Neural progenitor cell (in vitro differentiated cells): ENCODE measurements around the gene APBA3. TPM values are rescaled to one million over a fixed set of nuclear protein-coding genes. Genes with fewer than 3 reads are reported as not detected.
A peak's percentile ranks its signal among the peaks of the same experiment; 100 is the strongest.

Source experiments
- DNase-seq: peaks from one replicate; pipeline ENCODE4 v3.0.0-alpha.2; 2016; ENCODE audit warnings: low spot score
- H2AFZ ChIP-seq: fragments of 200-600 bp; sonication (generic); replicated peaks from 2 replicates; pipeline ENCODE4 v1.6.1; 2016; ENCODE audit warnings: antibody characterized with exemption
- H3F3A ChIP-seq: fragments of 200-600 bp; sonication (generic); 2 replicates; pipeline ENCODE4 v1.6.1; 2016; ENCODE audit warnings: antibody characterized with exemption, low read depth
- H3K27ac ChIP-seq: fragments of 200-600 bp; sonication (generic); 2 replicates; pipeline ENCODE4 v1.5.1; 2016; ENCODE audit warnings: mild to moderate bottlenecking
- H3K27me3 ChIP-seq: fragments of 200-600 bp; sonication (generic); 2 replicates; pipeline ENCODE4 v1.6.1; 2016; ENCODE audit warnings: mild to moderate bottlenecking, moderate library complexity
- H3K36me3 ChIP-seq: fragments of 200-600 bp; sonication (generic); 2 replicates; pipeline ENCODE4 v1.5.1; 2016
- H3K4me1 ChIP-seq: fragments of 200-600 bp; sonication (generic); 2 replicates; pipeline ENCODE4 v1.6.1; 2016; ENCODE audit warnings: mixed run types
- H3K4me2 ChIP-seq: fragments of 200-600 bp; sonication (generic); 2 replicates; pipeline ENCODE4 v1.6.1; 2016
- H3K4me3 ChIP-seq: fragments of 200-600 bp; sonication (generic); 2 replicates; pipeline ENCODE4 v1.5.1; 2016
- H3K79me2 ChIP-seq: fragments of 200-600 bp; sonication (generic); 2 replicates; pipeline ENCODE4 v1.6.1; 2016; ENCODE audit warnings: low read depth
- H3K9ac ChIP-seq: fragments of 200-600 bp; sonication (generic); 2 replicates; pipeline ENCODE4 v1.6.1; 2016
- H3K9me3 ChIP-seq: fragments of 200-600 bp; sonication (generic); 2 replicates; pipeline ENCODE4 v1.5.1; 2016; ENCODE audit warnings: low read depth
- H4K20me1 ChIP-seq: fragments of 200-600 bp; sonication (generic); 2 replicates; pipeline ENCODE4 v1.6.1; 2016; ENCODE audit warnings: low read depth
- H3K27ac Mint-ChIP-seq: 3 replicates; pipeline ENCODE4 v1.8.0; 2021; ENCODE audit warnings: mixed read lengths
- H3K27me3 Mint-ChIP-seq: 2 replicates; pipeline ENCODE4 v1.8.0; 2022; ENCODE audit warnings: low read depth, mild to moderate bottlenecking, inconsistent platforms, moderate library complexity, mixed read lengths; ENCODE audit not compliant: insufficient read depth
- H3K36me3 Mint-ChIP-seq: 3 replicates; pipeline ENCODE4 v1.8.0; 2021; ENCODE audit warnings: mixed read lengths
- H3K4me1 Mint-ChIP-seq: 3 replicates; pipeline ENCODE4 v1.8.0; 2021; ENCODE audit warnings: mixed read lengths
- H3K4me3 Mint-ChIP-seq: 3 replicates; pipeline ENCODE4 v1.8.0; 2021; ENCODE audit warnings: mild to moderate bottlenecking, moderate library complexity, mixed read lengths
- H3K9me3 Mint-ChIP-seq: 3 replicates; pipeline ENCODE4 v1.8.0; 2020; ENCODE audit warnings: mixed read lengths
- EZH2 ChIP-seq: fragments of 200-600 bp; sonication (generic); IDR thresholded peaks from 2 replicates; pipeline ENCODE4 v1.6.1; 2017; ENCODE audit warnings: antibody characterized with exemption, mild to moderate bottlenecking, moderate library complexity
- EZH2phosphoT487 ChIP-seq: fragments of 200-600 bp; sonication (generic); IDR thresholded peaks from 2 replicates; pipeline ENCODE4 v1.6.1; 2017; ENCODE audit warnings: antibody characterized with exemption
- total RNA-seq: library from RNA; depleted of rRNA; stranded (reverse); fragments of >200 nt; gene quantifications from 2 replicates; pipeline ENCODE4 v1.2.3, GENCODE V29; 2015; ENCODE audit warnings: low replicate concordance
- TF ChIP-seq, protein P1 (sequence below): fragments of 200-600 bp; sonication (generic); IDR thresholded peaks from 2 replicates; pipeline ENCODE4 v1.5.1; 2017; ENCODE audit warnings: antibody characterized with exemption, mild to moderate bottlenecking

The APBA3 gene
- total RNA-seq, 1 donor from 2014 or later: 17.3 TPM

DNA sequence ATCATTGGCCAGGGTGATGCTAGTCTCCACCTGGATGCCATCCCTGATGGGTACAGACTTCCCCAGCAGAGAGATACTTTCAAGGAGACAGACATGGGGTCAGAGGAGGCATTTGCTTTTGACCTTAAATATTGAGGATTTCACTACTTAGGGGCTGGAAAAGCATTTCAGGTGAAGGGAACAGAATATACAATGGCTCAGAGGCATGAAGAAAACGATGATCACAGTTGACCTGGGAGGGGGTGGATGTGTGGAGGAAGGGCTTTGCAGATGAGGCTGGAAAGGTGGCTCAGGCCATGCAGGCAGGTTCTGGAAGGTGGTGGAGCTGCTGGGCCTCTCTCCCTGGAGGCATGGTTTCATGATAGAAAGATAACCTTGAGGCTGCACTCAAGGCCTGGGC lies 20.8 kb upstream of the APBA3 start:
- H3K4me3 ChIP-seq: no peak overlapping the region
- Mint-ChIP-seq H3K4me3 (peak overlapping the region; percentile 33), H3K4me1 (peaks cover 3% of the 10 kb centered on the region), H3K36me3 (no peaks in the 10 kb centered on the region), H3K27ac (no peak overlapping the region), H3K27me3 (peaks cover 34% of the 10 kb centered on the region), H3K9me3 (peaks cover 18% of the 10 kb centered on the region)
- H3K9ac ChIP-seq: no peak overlapping the region
- peaks cover 6% of the 10 kb centered on the region for H3K4me1 ChIP-seq
- no peaks in the 10 kb centered on the region for H3K79me2 ChIP-seq
- no peaks in the 10 kb centered on the region for H3K9me3 ChIP-seq
- TF ChIP-seq EZH2 (no peak), EZH2phosphoT487 (no peak)
- TF ChIP-seq, protein P1, sequence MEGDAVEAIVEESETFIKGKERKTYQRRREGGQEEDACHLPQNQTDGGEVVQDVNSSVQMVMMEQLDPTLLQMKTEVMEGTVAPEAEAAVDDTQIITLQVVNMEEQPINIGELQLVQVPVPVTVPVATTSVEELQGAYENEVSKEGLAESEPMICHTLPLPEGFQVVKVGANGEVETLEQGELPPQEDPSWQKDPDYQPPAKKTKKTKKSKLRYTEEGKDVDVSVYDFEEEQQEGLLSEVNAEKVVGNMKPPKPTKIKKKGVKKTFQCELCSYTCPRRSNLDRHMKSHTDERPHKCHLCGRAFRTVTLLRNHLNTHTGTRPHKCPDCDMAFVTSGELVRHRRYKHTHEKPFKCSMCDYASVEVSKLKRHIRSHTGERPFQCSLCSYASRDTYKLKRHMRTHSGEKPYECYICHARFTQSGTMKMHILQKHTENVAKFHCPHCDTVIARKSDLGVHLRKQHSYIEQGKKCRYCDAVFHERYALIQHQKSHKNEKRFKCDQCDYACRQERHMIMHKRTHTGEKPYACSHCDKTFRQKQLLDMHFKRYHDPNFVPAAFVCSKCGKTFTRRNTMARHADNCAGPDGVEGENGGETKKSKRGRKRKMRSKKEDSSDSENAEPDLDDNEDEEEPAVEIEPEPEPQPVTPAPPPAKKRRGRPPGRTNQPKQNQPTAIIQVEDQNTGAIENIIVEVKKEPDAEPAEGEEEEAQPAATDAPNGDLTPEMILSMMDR: no peak
- H3K36me3 ChIP-seq: no peaks in the 10 kb centered on the region
- no peak overlapping the region for H3K27ac ChIP-seq
- peaks cover 42% of the 10 kb centered on the region for H3K27me3 ChIP-seq
- H3F3A ChIP-seq: no peaks in the 10 kb centered on the region
- no peak for DNase-seq
- no peak overlapping the region for H3K4me2 ChIP-seq
- no peak overlapping the region for H2AFZ ChIP-seq
- H4K20me1 ChIP-seq: peaks cover 6% of the 10 kb centered on the region

DNA sequence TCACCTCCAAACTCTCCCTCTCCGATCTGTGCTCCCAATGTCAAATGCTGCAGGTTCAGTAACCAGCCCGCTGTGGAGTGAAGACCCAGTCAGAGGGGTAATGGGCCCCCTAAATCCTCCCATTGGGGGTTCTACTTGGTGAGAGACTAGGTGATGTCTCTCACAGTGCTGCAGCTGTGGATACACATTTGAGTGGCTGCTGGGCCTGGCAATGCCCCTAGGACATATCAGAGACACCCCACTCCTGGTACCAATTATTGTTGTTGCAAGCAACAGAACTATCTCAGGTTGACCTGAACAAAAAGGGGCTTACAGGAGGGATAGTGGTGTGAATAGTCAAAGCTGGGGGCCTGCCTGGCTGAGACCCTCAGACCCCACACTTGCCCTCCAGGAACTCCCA lies 20.1 kb upstream of the APBA3 start:
- H3K36me3 ChIP-seq: no peaks in the 10 kb centered on the region
- peaks cover 6% of the 10 kb centered on the region for H3K4me1 ChIP-seq
- no peak for DNase-seq
- no peaks in the 10 kb centered on the region for H3K79me2 ChIP-seq
- no peak overlapping the region for H3K27ac Mint-ChIP-seq
- H3K9me3 Mint-ChIP-seq: peaks cover 18% of the 10 kb centered on the region
- TF ChIP-seq EZH2phosphoT487: no peak
- no peak for TF ChIP-seq EZH2
- TF ChIP-seq, protein P1: no peak
- no peak overlapping the region for H3K9ac ChIP-seq
- no peak overlapping the region for H2AFZ ChIP-seq
- no peaks in the 10 kb centered on the region for H3K9me3 ChIP-seq
- no peak overlapping the region for H3K4me3 ChIP-seq
- no peak overlapping the region for H3K4me2 ChIP-seq
- H3K27me3 ChIP-seq: peaks cover 34% of the 10 kb centered on the region
- H3K36me3 Mint-ChIP-seq: no peaks in the 10 kb centered on the region
- H3K27ac ChIP-seq: no peak overlapping the region
- H3K4me1 Mint-ChIP-seq: peaks cover 1% of the 10 kb centered on the region
- H3K27me3 Mint-ChIP-seq: peaks cover 29% of the 10 kb centered on the region
- H3F3A ChIP-seq: no peaks in the 10 kb centered on the region
- H3K4me3 Mint-ChIP-seq: no peak overlapping the region
- peaks cover 6% of the 10 kb centered on the region for H4K20me1 ChIP-seq

DNA sequence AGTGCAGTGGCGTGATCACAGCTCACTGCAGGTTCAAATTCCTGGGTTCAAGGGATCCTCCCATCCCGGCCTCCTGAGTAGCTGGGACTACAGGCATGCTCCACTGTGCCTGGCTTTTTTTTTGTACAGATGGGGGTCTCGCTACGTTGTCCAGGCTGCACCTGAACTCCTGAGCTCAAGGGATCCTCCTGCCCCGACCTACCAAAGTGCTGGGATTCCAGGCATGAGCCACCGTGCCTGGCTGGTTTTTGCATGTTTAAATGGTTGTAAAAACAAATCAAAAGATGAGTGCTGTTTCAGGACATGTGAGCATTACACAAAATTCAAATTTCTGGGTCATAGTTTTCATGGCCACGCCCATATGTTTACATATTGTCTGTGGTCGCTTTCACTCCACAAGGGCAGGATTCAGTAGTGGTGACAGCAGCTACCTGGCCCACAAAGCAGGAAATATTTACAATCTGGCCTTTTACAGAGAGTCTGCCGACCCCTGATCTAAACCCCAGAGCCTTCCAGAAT lies 19.4 kb upstream of the APBA3 start:
- Histone ChIP-seq H3K9ac (no peak overlapping the region), H3K27ac (no peak overlapping the region), H3K4me2 (no peak overlapping the region), H3K79me2 (no peaks in the 10 kb centered on the region), H3F3A (no peaks in the 10 kb centered on the region), H2AFZ (no peak overlapping the region), H3K4me3 (no peak overlapping the region), H4K20me1 (peaks cover 6% of the 10 kb centered on the region), H3K9me3 (no peaks in the 10 kb centered on the region), H3K4me1 (peaks cover 6% of the 10 kb centered on the region), H3K27me3 (peaks cover 27% of the 10 kb centered on the region), H3K36me3 (no peaks in the 10 kb centered on the region)
- TF ChIP-seq EZH2phosphoT487 (no peak), EZH2 (no peak)
- TF ChIP-seq, protein P1: no peak
- Mint-ChIP-seq H3K36me3 (no peaks in the 10 kb centered on the region), H3K27me3 (peaks cover 27% of the 10 kb centered on the region), H3K9me3 (peaks cover 18% of the 10 kb centered on the region), H3K4me1 (no peaks in the 10 kb centered on the region), H3K27ac (no peak overlapping the region), H3K4me3 (no peak overlapping the region)
- no peak for DNase-seq
